ENCODE data around the gene PIP4K2C.

PIP4K2C gene

GRCh38 chr12:57621497-57622292 is 30.7 kb downstream of the PIP4K2C start:
- DNase-seq (ENCODE audit: low read depth): peak; percentile 48

DNA sequence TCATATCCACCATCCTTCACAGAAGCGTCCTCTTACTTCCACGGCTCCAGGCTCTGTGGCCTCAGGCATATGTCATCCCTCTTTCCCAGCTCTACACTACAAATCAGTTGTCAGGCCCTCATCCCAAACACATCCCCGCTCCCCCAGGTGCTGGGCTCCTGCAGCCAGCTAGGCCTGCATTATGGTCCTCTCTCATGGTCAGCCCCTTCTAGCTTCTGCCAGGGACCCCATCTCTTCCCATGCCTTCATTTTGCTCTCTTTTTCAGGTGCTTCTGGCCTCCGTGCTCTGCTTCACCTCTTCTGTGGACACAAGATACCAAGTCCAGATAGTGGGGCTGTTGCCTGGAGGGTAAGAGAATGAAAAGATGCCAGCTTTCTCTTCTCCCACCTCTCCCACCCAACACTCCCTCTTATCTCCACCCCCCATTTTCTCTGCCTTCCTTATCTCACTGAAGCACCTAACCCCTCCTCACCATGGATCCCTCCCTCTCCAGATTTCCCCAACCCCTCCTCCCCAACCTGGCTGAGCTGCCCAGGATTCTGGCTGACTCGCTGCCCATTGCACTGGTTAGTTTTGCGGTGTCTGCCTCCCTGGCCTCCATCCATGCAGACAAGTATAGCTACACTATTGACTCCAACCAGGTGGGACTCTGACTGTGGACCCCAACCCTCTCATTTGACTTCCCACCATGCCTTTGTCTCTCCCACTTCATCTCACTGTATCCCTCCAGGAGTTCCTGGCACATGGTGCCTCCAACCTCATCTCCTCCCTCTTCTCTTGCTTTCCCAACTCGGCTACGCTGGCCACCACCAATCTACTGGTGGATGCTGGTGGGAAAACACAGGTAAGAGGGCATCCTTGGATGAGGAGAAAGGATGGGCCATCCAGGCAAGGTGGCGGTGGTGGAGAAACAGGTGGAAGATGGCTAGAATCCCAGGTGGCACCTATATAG is 31.6 kb downstream of the PIP4K2C start:
- no peak for DNase-seq (ENCODE audit: low read depth)

DNA sequence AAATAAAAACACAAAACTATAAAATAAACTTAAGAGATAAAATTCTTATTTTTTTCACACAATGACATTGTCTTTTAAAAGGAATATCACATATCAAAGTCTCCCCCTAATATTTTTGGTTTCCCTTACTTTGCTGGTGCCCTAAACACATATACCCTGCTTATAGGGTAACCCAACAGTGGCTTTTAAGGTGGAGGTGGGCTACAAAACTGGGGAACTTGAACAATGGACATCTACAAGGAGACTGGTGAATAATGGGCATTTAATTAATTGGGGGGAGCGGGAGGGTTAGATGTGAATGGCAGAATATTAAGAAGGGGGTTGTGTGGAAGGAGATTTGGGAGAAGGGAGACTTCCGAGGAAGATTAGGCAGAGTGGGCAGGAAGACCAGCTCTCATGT is 32.4 kb downstream of the PIP4K2C start:
- no peak for DNase-seq (ENCODE audit: low read depth)

DNA sequence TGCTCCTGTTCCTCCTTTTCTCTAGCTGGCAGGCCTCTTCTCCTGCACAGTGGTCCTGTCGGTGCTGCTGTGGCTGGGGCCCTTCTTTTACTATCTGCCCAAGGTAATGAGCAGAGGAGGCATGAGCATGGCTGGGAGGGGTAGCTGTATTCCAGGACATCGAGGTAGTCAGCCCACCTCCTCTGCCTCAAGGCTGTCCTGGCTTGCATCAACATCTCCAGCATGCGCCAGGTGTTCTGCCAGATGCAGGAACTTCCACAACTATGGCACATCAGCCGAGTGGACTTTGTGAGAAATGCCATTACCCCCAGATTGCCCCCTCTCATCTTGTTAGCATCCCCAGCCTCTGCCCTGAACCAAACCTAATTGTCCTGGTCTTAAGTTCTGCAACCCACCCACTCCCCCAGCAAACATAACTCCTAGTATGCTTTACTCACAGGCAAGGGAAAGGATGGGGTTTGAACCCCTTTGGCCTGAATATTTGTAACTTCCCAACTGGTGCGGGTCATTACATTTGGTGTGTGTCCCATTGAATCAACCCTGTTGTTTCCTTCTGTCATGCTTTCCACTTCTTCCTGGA is 32.9 kb downstream of the PIP4K2C start:
- no peak for DNase-seq (ENCODE audit: low read depth)

GRCh38 chr12:57624441-57625220 is 33.6 kb downstream of the PIP4K2C start:
- no peak for DNase-seq (ENCODE audit: low read depth)

DNA sequence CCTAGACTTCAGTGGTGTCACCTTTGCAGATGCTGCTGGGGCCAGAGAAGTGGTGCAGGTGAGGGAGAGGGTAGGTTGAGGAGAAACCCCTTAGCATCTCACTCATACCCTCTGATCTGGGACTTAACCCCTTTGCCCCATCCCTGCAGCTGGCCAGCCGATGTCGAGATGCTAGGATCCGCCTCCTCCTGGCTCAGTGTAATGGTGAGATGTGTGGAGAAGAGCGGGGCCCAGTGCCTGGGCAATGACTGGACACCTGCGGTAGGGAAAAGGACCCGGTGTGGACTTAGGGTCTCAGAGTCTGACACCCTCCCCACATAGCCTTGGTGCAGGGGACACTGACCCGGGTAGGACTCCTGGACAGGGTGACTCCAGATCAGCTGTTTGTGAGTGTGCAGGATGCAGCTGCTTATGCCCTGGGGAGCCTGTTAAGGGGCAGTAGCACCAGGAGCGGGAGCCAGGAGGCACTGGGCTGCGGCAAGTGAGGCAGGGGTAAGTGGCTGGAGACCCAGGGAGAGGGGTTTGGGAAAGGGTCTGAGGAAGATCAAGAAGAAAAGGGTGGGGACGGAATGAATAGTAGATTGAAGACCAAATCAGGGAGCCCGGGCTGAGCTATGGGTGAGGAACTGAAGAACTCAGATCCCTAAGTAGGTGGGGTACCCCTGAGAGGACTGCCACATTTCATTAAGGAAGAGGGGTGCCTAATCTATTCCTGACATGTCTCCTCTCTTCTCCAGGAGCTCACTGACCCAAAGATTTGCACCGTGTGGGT is 34.5 kb downstream of the PIP4K2C start:
- no peak for DNase-seq (ENCODE audit: low read depth)

GRCh38 chr12:57626111-57626920 is 35.3 kb downstream of the PIP4K2C start:
- no peak for DNase-seq (ENCODE audit: low read depth)

DNA sequence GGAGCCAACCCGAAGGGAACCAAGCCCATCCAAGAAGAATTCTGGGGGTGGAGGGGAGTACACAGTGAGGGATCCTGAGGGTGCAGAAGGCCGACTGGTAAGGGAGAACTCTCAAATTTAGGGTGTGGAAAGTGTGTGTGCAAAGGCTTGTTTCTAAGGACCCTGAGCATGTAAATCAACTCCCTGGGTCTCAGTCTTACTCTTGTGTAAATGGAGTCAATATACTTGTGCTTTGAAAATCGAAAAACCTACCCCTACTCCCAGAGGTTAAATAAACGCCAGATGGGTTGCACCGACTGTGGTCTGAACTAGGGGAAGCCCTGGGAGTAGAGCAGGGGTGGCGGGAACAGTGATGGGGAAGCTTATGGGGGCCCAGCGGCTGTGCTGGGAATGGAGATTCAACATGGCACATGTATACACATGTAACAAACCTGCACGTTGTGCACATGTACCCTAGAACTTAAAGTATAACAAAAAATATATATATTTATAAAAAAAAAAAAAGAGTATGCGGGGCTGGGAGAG is 36.0 kb downstream of the PIP4K2C start:
- no peak for DNase-seq (ENCODE audit: low read depth)

DNA sequence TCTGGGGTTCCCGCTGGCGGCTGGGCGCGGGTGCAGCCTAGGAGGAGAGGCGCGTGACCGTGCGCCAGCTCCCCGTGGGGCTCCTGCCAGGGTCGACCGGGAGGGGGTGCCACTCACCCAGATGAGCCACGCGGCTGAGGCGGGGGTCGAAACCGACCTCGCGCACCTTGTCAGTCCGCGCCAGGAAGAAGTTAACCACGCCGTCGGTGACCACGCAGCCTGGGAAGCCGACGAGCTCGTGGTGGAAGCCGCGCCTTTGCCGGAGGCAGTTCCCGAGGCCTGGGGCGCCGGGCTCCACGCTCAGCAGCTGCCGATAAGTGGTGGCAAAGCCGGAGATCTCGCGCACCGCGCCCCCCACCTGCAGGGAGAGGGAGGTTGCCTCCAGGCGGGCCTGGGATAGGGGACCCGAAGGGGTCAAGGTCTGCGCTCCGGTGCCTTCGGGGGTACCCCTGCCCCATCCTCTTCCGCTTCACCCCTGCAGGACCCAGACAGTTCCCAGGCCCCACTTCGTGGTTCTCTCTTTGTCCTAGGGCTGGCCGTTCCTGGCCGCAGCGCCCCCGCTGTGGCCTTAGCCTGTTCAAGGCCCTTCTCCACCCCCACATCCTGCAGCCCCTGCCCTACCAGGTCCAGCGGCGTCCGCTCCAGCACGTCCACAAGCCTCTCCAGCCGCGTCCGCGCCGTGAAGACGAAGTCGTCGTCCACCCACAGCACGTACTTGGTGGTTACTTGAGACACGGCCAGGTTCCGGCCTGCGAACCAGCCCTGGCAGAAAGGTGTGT is 36.7 kb downstream of the PIP4K2C start:
- DNase-seq (ENCODE audit: low read depth): no peak

DNA sequence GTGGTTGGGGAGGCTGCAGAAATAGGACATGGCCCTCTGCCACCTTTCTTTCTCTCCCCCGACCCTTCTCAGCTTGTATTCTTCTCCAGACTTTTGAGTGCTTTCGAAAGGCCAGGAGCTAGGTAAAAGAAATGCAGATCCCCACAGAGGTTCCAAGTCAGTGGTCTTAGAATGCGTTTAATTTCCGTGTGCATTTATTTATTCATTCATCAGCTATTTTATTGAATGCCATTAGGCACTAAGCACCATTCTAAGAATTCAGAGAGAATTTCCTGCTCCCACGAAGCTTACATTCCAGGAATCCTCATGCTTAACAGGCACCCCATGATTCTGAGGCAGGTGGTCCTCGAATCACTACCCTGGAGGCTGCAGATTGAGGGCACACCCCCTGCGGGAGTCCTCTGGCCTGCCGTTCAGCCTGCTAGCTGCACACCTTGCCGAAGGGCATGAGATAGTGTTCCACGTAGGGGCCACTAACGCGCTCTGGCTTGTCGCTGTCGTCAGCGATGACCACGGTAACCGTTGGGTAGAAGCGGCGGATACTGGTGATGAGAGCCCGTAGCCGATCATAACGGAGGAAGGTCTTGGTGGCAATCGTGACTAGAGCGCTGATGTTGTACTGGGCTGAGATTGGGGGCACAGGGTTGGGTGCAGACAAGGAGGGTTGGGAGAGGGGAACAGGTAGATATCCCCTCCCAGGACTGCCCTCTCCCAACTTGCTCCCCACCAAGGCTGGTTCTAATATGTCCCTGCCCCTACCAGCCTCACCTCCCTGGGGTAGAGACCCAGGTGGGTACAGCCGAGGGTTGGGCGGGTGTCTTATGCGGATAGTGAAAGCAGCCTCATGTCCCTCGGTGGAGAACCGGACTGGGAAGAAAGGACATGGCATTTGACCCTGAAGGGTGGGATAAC is 37.5 kb downstream of the PIP4K2C start:
- DNase-seq (ENCODE audit: low read depth): no peak

DNA sequence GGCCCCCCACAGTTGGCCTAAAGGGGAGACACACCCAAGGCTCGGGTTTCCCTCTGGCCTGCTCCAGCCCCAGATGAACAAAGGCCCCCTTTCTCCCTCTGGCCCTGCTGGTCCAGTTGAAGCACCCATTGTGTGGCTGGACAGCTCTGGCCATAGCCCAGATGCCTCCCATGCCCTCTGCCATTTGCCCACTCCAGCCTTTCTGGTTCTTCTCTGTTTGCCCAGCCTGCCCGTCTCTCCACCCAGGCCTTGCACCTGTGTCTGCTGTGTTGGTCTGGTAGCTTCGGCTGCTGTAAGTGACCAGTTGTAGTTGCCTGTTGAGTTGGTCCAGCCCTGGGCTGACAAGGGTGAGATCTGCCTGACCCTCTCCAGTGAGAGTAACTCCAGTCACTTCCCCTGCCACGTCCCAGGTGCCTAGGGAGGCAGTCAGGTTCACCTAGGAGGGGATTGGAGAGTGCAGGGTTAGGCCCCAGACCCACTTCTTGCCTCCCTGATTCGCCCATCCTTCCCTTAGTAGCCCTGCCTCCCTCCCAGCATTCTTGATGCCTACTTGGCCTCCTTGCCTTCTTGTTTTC is 39.0 kb downstream of the PIP4K2C start:
- no peak for DNase-seq (ENCODE audit: low read depth)

GRCh38 chr12:57630891-57631433 is 40.0 kb downstream of the PIP4K2C start:
- no peak for DNase-seq (ENCODE audit: low read depth)

- DNase-seq (ENCODE audit: low read depth): no peak
Observed at GRCh38 chr12:57631566-57632072, 40.6 kb downstream of the PIP4K2C start.

GRCh38 chr12:57632073-57632957 is 41.3 kb downstream of the PIP4K2C start:
- peak; percentile 53 for DNase-seq (ENCODE audit: low read depth)

GRCh38 chr12:57632958-57633840 is 42.2 kb downstream of the PIP4K2C start, which contains the start of gene B4GALNT1:
Gene B4GALNT1 (minus strand): TSS chr12:57633201. CDS start chr12:57632132, 1,069 bp downstream.
- peak; percentile 68 for DNase-seq (ENCODE audit: low read depth)

Measured in EH (cell line).